Neural progenitor cell (in vitro differentiated cells): ENCODE measurements around the gene WDR45. TPM values are rescaled to one million over a fixed set of nuclear protein-coding genes. Genes with fewer than 3 reads are reported as not detected.

ENCODE experiments used
- small RNA-seq: library from RNA; depleted of rRNA; stranded (forward); fragments of <200 nt; gene quantifications from one replicate; pipeline ENCODE3, GENCODE V24; 2015
- total RNA-seq: library from RNA; depleted of rRNA; stranded (reverse); fragments of >200 nt; gene quantifications from 2 replicates; pipeline ENCODE4 v1.2.3, GENCODE V29; 2015; ENCODE audit warnings: low replicate concordance

The WDR45 gene
- total RNA-seq, 1 donor from 2014 or later = 19.7 TPM

Small RNAs within 50 kb of the gene (small RNA-seq; reads per million reads assigned to genes)
- gene RNU4-52P = not detected

Other genes with a start within 250 kb of the WDR45 start
- 2.4 TPM in 1 of 2 replicates, not detected in the other for gene PCSK1N, start 244.3 kb downstream of the WDR45 start, total RNA-seq
- gene TIMM17B, start 182.1 kb downstream of the WDR45 start, total RNA-seq = 48.7 and 105 TPM in 2 replicates
- gene PQBP1, start 182.0 kb downstream of the WDR45 start, total RNA-seq = 26.9 and 49.7 TPM in 2 replicates
- gene SLC35A2, start 168.2 kb downstream of the WDR45 start, total RNA-seq = 8.6 and 11.7 TPM in 2 replicates
- 14.7 and 16.6 TPM in 2 replicates for gene PIM2, start 160.9 kb downstream of the WDR45 start, total RNA-seq
- 38.6 and 46.3 TPM in 2 replicates for gene OTUD5, start 122.3 kb downstream of the WDR45 start, total RNA-seq
- gene KCND1, start 108.0 kb downstream of the WDR45 start, total RNA-seq = 0.39 and 1.4 TPM in 2 replicates
- 30.1 and 38.9 TPM in 2 replicates for gene GRIPAP1, start 77.6 kb downstream of the WDR45 start, total RNA-seq
- 7.9 and 25.6 TPM in 2 replicates for gene TFE3, start 36.5 kb downstream of the WDR45 start, total RNA-seq
- gene CCDC120, start 20.9 kb downstream of the WDR45 start, total RNA-seq = 1.1 and 3.1 TPM in 2 replicates
- gene PRAF2, start 5.9 kb downstream of the WDR45 start, total RNA-seq = 0.30 and 11.0 TPM in 2 replicates
- gene GPKOW, start 43.8 kb upstream of the WDR45 start, total RNA-seq = 11.2 and 20.6 TPM in 2 replicates
- 1.4 and 1.5 TPM in 2 replicates for gene MAGIX, start 82.9 kb upstream of the WDR45 start, total RNA-seq
- gene PLP2, start 92.0 kb upstream of the WDR45 start, total RNA-seq = 0.13 and 0.46 TPM in 2 replicates
- 0.28 and 6.4 TPM in 2 replicates for gene PRICKLE3, start 106.5 kb upstream of the WDR45 start, total RNA-seq
- 0.07 and 0.62 TPM in 2 replicates for gene SYP, start 120.3 kb upstream of the WDR45 start, total RNA-seq
- 1.1 and 4.9 TPM in 2 replicates for gene CACNA1F, start 153.5 kb upstream of the WDR45 start, total RNA-seq
- 10.3 and 20.3 TPM in 2 replicates for gene CCDC22, start 155.6 kb upstream of the WDR45 start, total RNA-seq
- gene FOXP3, start 184.8 kb upstream of the WDR45 start, total RNA-seq = 0.19 TPM in 1 of 2 replicates, not detected in the other
- 5.6 and 21.2 TPM in 2 replicates for gene PPP1R3F, start 189.9 kb upstream of the WDR45 start, total RNA-seq
- gene GAGE10, start 223.8 kb upstream of the WDR45 start, total RNA-seq = not detected in 2 replicates
- gene GAGE12J, start 242.2 kb upstream of the WDR45 start, total RNA-seq = not detected in 2 replicates